Central memory CD8-positive, alpha-beta T cell (primary cell): ENCODE measurements around the gene FMN2.
"Not testable (repeated sequence)": the region's sequence is repeated elsewhere in the genome, so short reads cannot be mapped to it uniquely, and the experiment has no call there.

ENCODE experiments used
- ATAC-seq: fragments of 150-1000 bp; cut with Tn5 transposase; replicated peaks from 2 replicates; pipeline ENCODE4 v1.10.0; 2022; ENCODE audit warnings: mild to moderate bottlenecking, moderate FRiP score, moderate number of reproducible peaks; ENCODE audit not compliant: poor library complexity, severe bottlenecking; ENCODE audit errors: extremely low read depth
- DNase-seq, 2 donors: peaks; one replicate each; pipeline ENCODE4 v3.0.0; 2021; ENCODE audit warnings: low spot score in 2 of 2
- H3K27ac Mint-ChIP-seq: one replicate; pipeline ENCODE4 v1.8.0; 2022; ENCODE audit warnings: low read depth, mild to moderate bottlenecking, moderate library complexity, mixed read lengths
- H3K27me3 Mint-ChIP-seq: one replicate; pipeline ENCODE4 v1.8.0; 2022; ENCODE audit warnings: mixed read lengths
- H3K36me3 Mint-ChIP-seq: one replicate; pipeline ENCODE4 v1.8.0; 2022; ENCODE audit warnings: mild to moderate bottlenecking, moderate library complexity, mixed read lengths; ENCODE audit not compliant: insufficient read depth
- H3K4me1 Mint-ChIP-seq: one replicate; pipeline ENCODE4 v1.8.0; 2022; ENCODE audit warnings: mixed read lengths
- H3K4me3 Mint-ChIP-seq: one replicate; pipeline ENCODE4 v1.8.0; 2022; ENCODE audit warnings: mild to moderate bottlenecking, moderate library complexity, mixed read lengths
- H3K9me3 Mint-ChIP-seq: one replicate; pipeline ENCODE4 v1.8.0; 2022; ENCODE audit warnings: mixed read lengths

Gene FMN2

GRCh38 chr1:240164742-240165141 is 73.1 kb downstream of the FMN2 start:
- Mint-ChIP-seq H3K36me3 (no peaks in the 10 kb centered on the region), H3K9me3 (peaks cover 5% of the 10 kb centered on the region), H3K27ac (no peak overlapping the region), H3K27me3 (no peaks in the 10 kb centered on the region), H3K4me3 (no peak overlapping the region), H3K4me1 (no peaks in the 10 kb centered on the region)
- no peak for ATAC-seq
- no peak for DNase-seq

- Mint-ChIP-seq H3K4me1 (no peaks in the 10 kb centered on the region), H3K27ac (no peak overlapping the region), H3K27me3 (no peaks in the 10 kb centered on the region), H3K36me3 (no peaks in the 10 kb centered on the region), H3K9me3 (peaks cover 8% of the 10 kb centered on the region), H3K4me3 (no peak overlapping the region)
- ATAC-seq (no peak), DNase-seq (no peak)
Measured at GRCh38 chr1:240169188-240169587, 77.5 kb downstream of the FMN2 start.

- Mint-ChIP-seq H3K27ac (no peak overlapping the region), H3K36me3 (no peaks in the 10 kb centered on the region), H3K9me3 (peaks cover 8% of the 10 kb centered on the region), H3K27me3 (no peaks in the 10 kb centered on the region), H3K4me1 (no peaks in the 10 kb centered on the region), H3K4me3 (no peak overlapping the region)
- ATAC-seq: no peak
- DNase-seq: no peak
Measured at GRCh38 chr1:240170266-240170665, 78.6 kb downstream of the FMN2 start.

GRCh38 chr1:240170806-240171205 is 79.1 kb downstream of the FMN2 start:
- Mint-ChIP-seq H3K9me3 (peaks cover 8% of the 10 kb centered on the region), H3K4me1 (no peaks in the 10 kb centered on the region), H3K36me3 (no peaks in the 10 kb centered on the region), H3K27me3 (no peaks in the 10 kb centered on the region), H3K4me3 (no peak overlapping the region), H3K27ac (no peak overlapping the region)
- DNase-seq (no peak), ATAC-seq (no peak)

- ATAC-seq (no peak), DNase-seq (no peak)
- Mint-ChIP-seq H3K27me3 (no peaks in the 10 kb centered on the region), H3K27ac (no peak overlapping the region), H3K36me3 (no peaks in the 10 kb centered on the region), H3K9me3 (peaks cover 8% of the 10 kb centered on the region), H3K4me1 (no peaks in the 10 kb centered on the region), H3K4me3 (no peak overlapping the region)
Measured at GRCh38 chr1:240171907-240172306, 80.2 kb downstream of the FMN2 start.

- Mint-ChIP-seq H3K36me3 (no peaks in the 10 kb centered on the region), H3K4me1 (no peaks in the 10 kb centered on the region), H3K27me3 (no peaks in the 10 kb centered on the region), H3K27ac (no peak overlapping the region), H3K4me3 (no peak overlapping the region), H3K9me3 (peaks cover 13% of the 10 kb centered on the region)
- DNase-seq: no peak
- no peak for ATAC-seq
Measured at GRCh38 chr1:240173836-240174235, 82.2 kb downstream of the FMN2 start.

GRCh38 chr1:240174734-240175133 is 83.1 kb downstream of the FMN2 start:
- Mint-ChIP-seq H3K27ac (no peak overlapping the region), H3K4me3 (no peak overlapping the region), H3K27me3 (no peaks in the 10 kb centered on the region), H3K9me3 (peaks cover 15% of the 10 kb centered on the region), H3K4me1 (no peaks in the 10 kb centered on the region), H3K36me3 (no peaks in the 10 kb centered on the region)
- DNase-seq (no peak), ATAC-seq (no peak)

GRCh38 chr1:240178366-240178765 is 86.7 kb downstream of the FMN2 start:
- no peak overlapping the region for H3K4me3 Mint-ChIP-seq
- peaks cover 7% of the 10 kb centered on the region for H3K9me3 Mint-ChIP-seq
- H3K27ac Mint-ChIP-seq: no peak overlapping the region
- no peaks in the 10 kb centered on the region for H3K4me1 Mint-ChIP-seq
- DNase-seq: no peak
- no peaks in the 10 kb centered on the region for H3K27me3 Mint-ChIP-seq
- no peak for ATAC-seq
- H3K36me3 Mint-ChIP-seq: no peaks in the 10 kb centered on the region

- not testable (repeated sequence) for H3K27me3 Mint-ChIP-seq, H3K4me3 Mint-ChIP-seq, DNase-seq, H3K27ac Mint-ChIP-seq, ATAC-seq, H3K4me1 Mint-ChIP-seq, H3K36me3 Mint-ChIP-seq, H3K9me3 Mint-ChIP-seq
Measured at GRCh38 chr1:240184682-240185081, 93.0 kb downstream of the FMN2 start.

- Mint-ChIP-seq H3K36me3 (no peaks in the 10 kb centered on the region), H3K4me1 (no peaks in the 10 kb centered on the region), H3K9me3 (no peaks in the 10 kb centered on the region), H3K4me3 (no peak overlapping the region), H3K27ac (no peak overlapping the region), H3K27me3 (no peaks in the 10 kb centered on the region)
- ATAC-seq (no peak), DNase-seq (no peak)
Measured at GRCh38 chr1:240188139-240188538, 96.5 kb downstream of the FMN2 start.

GRCh38 chr1:240189386-240189989 is 97.8 kb downstream of the FMN2 start:
- no peaks in the 10 kb centered on the region for H3K27me3 Mint-ChIP-seq
- H3K9me3 Mint-ChIP-seq: no peaks in the 10 kb centered on the region
- H3K27ac Mint-ChIP-seq: no peak overlapping the region
- ATAC-seq (no peak), DNase-seq (no peak)
- no peak overlapping the region for H3K4me3 Mint-ChIP-seq
- H3K36me3 Mint-ChIP-seq: no peaks in the 10 kb centered on the region
- H3K4me1 Mint-ChIP-seq: no peaks in the 10 kb centered on the region

GRCh38 chr1:240190881-240191401 is 99.3 kb downstream of the FMN2 start:
- Mint-ChIP-seq H3K4me1 (no peaks in the 10 kb centered on the region), H3K36me3 (no peaks in the 10 kb centered on the region), H3K4me3 (no peak overlapping the region), H3K27me3 (no peaks in the 10 kb centered on the region), H3K9me3 (no peaks in the 10 kb centered on the region), H3K27ac (no peak overlapping the region)
- ATAC-seq (no peak), DNase-seq (no peak)

GRCh38 chr1:240192851-240193250 is 101.2 kb downstream of the FMN2 start:
- Mint-ChIP-seq H3K27me3 (no peaks in the 10 kb centered on the region), H3K9me3 (no peaks in the 10 kb centered on the region), H3K4me3 (no peak overlapping the region), H3K27ac (no peak overlapping the region), H3K4me1 (no peaks in the 10 kb centered on the region), H3K36me3 (no peaks in the 10 kb centered on the region)
- no peak for ATAC-seq
- DNase-seq: no peak
